GM23338 (cell line): ENCODE results near the gene ST7L. TPM values are rescaled to one million over a fixed set of nuclear protein-coding genes. Genes with fewer than 3 reads are reported as not detected.

Source experiments
- ATAC-seq: fragments of 200-7000 bp; cut with Tn5 transposase; 3 replicates; pipeline ENCODE4 v1.9.1; 2020
- DNase-seq: peaks from one replicate; pipeline ENCODE4 v3.0.0-alpha.2; 2015; ENCODE audit warnings: low spot score
- H2AFZ ChIP-seq: fragments of 200-600 bp; sonication (generic); 2 replicates; pipeline ENCODE4 v1.8.0; 2016; ENCODE audit warnings: antibody characterized with exemption, mild to moderate bottlenecking, moderate library complexity
- H3F3A ChIP-seq: fragments of 200-600 bp; sonication (generic); replicated peaks from 2 replicates; pipeline ENCODE4 v1.8.0; 2017; ENCODE audit warnings: antibody characterized with exemption, mixed run types, low read depth
- H3K27ac ChIP-seq: fragments of 200-600 bp; sonication (generic); 2 replicates; pipeline ENCODE4 v1.6.1; 2016; ENCODE audit warnings: low read depth
- H3K27me3 ChIP-seq: fragments of 200-600 bp; sonication (generic); 2 replicates; pipeline ENCODE4 v1.8.0; 2016; ENCODE audit warnings: mild to moderate bottlenecking, mixed run types, moderate library complexity; ENCODE audit not compliant: insufficient read depth
- H3K36me3 ChIP-seq: fragments of 200-600 bp; sonication (generic); 2 replicates; pipeline ENCODE4 v1.8.0; 2016; ENCODE audit warnings: mild to moderate bottlenecking; ENCODE audit not compliant: insufficient read depth
- H3K4me1 ChIP-seq: fragments of 200-600 bp; sonication (generic); 2 replicates; pipeline ENCODE4 v1.8.0; 2016; ENCODE audit warnings: mild to moderate bottlenecking, moderate library complexity; ENCODE audit not compliant: insufficient read depth
- H3K4me2 ChIP-seq: fragments of 200-600 bp; sonication (generic); 2 replicates; pipeline ENCODE4 v1.7.1; 2017; ENCODE audit warnings: mixed run types
- H3K4me3 ChIP-seq: fragments of 200-600 bp; sonication (generic); 2 replicates; pipeline ENCODE4 v1.6.1; 2016; ENCODE audit warnings: mixed run types
- H3K79me2 ChIP-seq: fragments of 200-600 bp; sonication (generic); replicated peaks from 2 replicates; pipeline ENCODE4 v1.8.0; 2017; ENCODE audit warnings: mild to moderate bottlenecking; ENCODE audit not compliant: insufficient read depth
- H3K9me2 ChIP-seq: fragments of 200-600 bp; sonication (generic); 2 replicates; pipeline ENCODE4 v1.8.0; 2017; ENCODE audit not compliant: insufficient read depth
- H4K20me1 ChIP-seq: fragments of 200-600 bp; sonication (generic); replicated peaks from 2 replicates; pipeline ENCODE4 v1.8.0; 2017; ENCODE audit warnings: mild to moderate bottlenecking; ENCODE audit not compliant: insufficient read depth
- H3K27ac Mint-ChIP-seq: 2 replicates; pipeline ENCODE4 v1.8.0; 2020; ENCODE audit warnings: inconsistent platforms, mild to moderate bottlenecking, moderate library complexity, mixed read lengths
- H3K27me3 Mint-ChIP-seq: 3 replicates; pipeline ENCODE4 v1.8.0; 2022; ENCODE audit warnings: low read depth, mild to moderate bottlenecking, moderate library complexity, mixed read lengths, inconsistent platforms; ENCODE audit not compliant: insufficient read depth, poor library complexity
- H3K36me3 Mint-ChIP-seq: 3 replicates; pipeline ENCODE4 v1.8.0; 2021; ENCODE audit warnings: low read depth, mild to moderate bottlenecking, inconsistent platforms, moderate library complexity, mixed read lengths
- H3K4me1 Mint-ChIP-seq: 3 replicates; pipeline ENCODE4 v1.8.0; 2020; ENCODE audit warnings: mild to moderate bottlenecking, inconsistent platforms, mixed read lengths
- H3K4me3 Mint-ChIP-seq: 3 replicates; pipeline ENCODE4 v1.8.0; 2021; ENCODE audit warnings: moderate library complexity, mild to moderate bottlenecking, inconsistent platforms, mixed read lengths
- H3K9me3 Mint-ChIP-seq: 3 replicates; pipeline ENCODE4 v1.8.0; 2020; ENCODE audit warnings: moderate library complexity, mild to moderate bottlenecking, inconsistent platforms, mixed read lengths
- CREB1 ChIP-seq: fragments of 250-450 bp; sonication (Bioruptor Pico); IDR thresholded peaks from 2 replicates; pipeline ENCODE4 v1.5.0; 2020; ENCODE audit warnings: low read depth, mild to moderate bottlenecking, moderate library complexity
- CTCF ChIP-seq, 2 experiments: fragments of 200-600 bp in 1 of 2; sonication (generic) in 1 of 2; conservative IDR thresholded peaks; 2 replicates each; pipeline versions ENCODE4 v1.5.1 to v1.6.1; 2016 to 2017; ENCODE audit warnings: antibody characterized with exemption in 2 of 2, low read depth in 2 of 2, mild to moderate bottlenecking in 2 of 2, moderate library complexity in 1 of 2
- EZH2 ChIP-seq: fragments of 200-600 bp; sonication (generic); IDR thresholded peaks from one replicate; pipeline ENCODE4 v1.8.0; 2017; ENCODE audit warnings: antibody characterized with exemption, mild to moderate bottlenecking, low read depth; ENCODE audit not compliant: unreplicated experiment
- EZH2phosphoT487 ChIP-seq: fragments of 200-600 bp; sonication (generic); IDR thresholded peaks from one replicate; pipeline ENCODE4 v1.8.1; 2018; ENCODE audit warnings: antibody characterized with exemption; ENCODE audit not compliant: unreplicated experiment
- NANOG ChIP-seq: IDR thresholded peaks from 2 replicates; pipeline ENCODE4 v1.6.1; 2016; ENCODE audit warnings: antibody characterized with exemption, borderline replicate concordance
- POLR2AphosphoS5 ChIP-seq: IDR thresholded peaks from 2 replicates; pipeline ENCODE4 v1.6.1; 2016; ENCODE audit warnings: antibody characterized with exemption, low read depth
- STAT1 ChIP-seq: IDR thresholded peaks from one replicate; pipeline ENCODE4 v1.6.1; 2016; ENCODE audit warnings: antibody characterized with exemption; ENCODE audit not compliant: unreplicated experiment
- ZNF331 ChIP-seq: fragments of 250-450 bp; sonication (Bioruptor Pico); IDR thresholded peaks from 2 replicates; pipeline ENCODE4 v1.5.0; 2020; ENCODE audit warnings: low read depth, mild to moderate bottlenecking, moderate library complexity
- ZNF462 ChIP-seq: fragments of 250-450 bp; sonication (Bioruptor Pico); IDR thresholded peaks from 2 replicates; pipeline ENCODE4 v1.5.0; 2020; ENCODE audit warnings: mild to moderate bottlenecking, moderate library complexity
- polyA plus RNA-seq: library from polyadenylated mRNA; unstranded; fragments of >200 nt; fragmentation: Nextera tagmentation; extraction: Ambion mirVana; gene quantifications from 2 replicates; pipeline ENCODE4 v1.2.1, GENCODE V29; 2016
- total RNA-seq: library from RNA; depleted of rRNA; stranded (reverse); fragments of >200 nt; shearing (Covaris generic); gene quantifications from 2 replicates; pipeline ENCODE4 v1.2.3, GENCODE V29; 2014

Gene ST7L
- total and polyA plus RNA-seq, 2 experiments from 2014 or later: 18.2 to 21.0 TPM

- no peak for ATAC-seq
- H3K4me3 ChIP-seq: no peak overlapping the region
Observed at GRCh38 chr1:112575154-112575804, 43.7 kb downstream of the ST7L start.

DNA sequence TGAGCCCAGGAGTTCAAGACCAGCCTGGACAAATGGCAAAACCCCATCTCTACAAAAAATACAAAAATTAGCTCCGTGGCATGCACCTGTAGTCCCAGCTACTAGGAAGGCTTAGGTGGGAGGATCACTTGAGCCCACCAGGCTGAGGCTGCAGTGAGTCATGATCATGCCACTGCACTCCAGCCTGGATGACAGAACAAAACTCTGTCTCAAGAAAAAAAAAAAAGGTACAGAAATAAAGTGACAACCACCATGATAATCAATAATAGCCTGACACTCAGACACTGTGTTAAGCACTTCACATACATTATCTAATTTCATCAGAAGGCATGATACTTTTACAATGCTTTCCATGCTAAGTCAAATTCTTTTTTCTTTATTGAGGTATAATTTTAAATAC is 53.1 kb downstream of the ST7L start:
- DNase-seq: no peak
- Histone ChIP-seq H2AFZ (no peak overlapping the region), H3F3A (no peaks in the 10 kb centered on the region), H3K9me2 (no peaks in the 10 kb centered on the region), H3K4me3 (no peak overlapping the region), H3K27ac (no peak overlapping the region), H3K4me1 (no peaks in the 10 kb centered on the region), H3K27me3 (no peaks in the 10 kb centered on the region), H3K79me2 (no peaks in the 10 kb centered on the region), H3K36me3 (no peaks in the 10 kb centered on the region), H4K20me1 (no peaks in the 10 kb centered on the region), H3K4me2 (no peak overlapping the region)
- ATAC-seq: no peak
- Mint-ChIP-seq H3K4me3 (no peak overlapping the region), H3K9me3 (no peaks in the 10 kb centered on the region), H3K36me3 (peaks cover 8% of the 10 kb centered on the region; the same call in 2 of the 3 replicates), H3K27me3 (peaks cover 1% of the 10 kb centered on the region), H3K27ac (no peak overlapping the region), H3K4me1 (no peaks in the 10 kb centered on the region)
- no peak for TF ChIP-seq CTCF (conservative IDR thresholded peaks at IDR 0.05; ENCODE audit: low read depth in 2 of 2)
- no peak for TF ChIP-seq EZH2phosphoT487
- no peak for TF ChIP-seq POLR2AphosphoS5
- no peak for TF ChIP-seq ZNF462 (CRISPR knock-in tag)
- no peak for TF ChIP-seq EZH2

More at GRCh38 chr1:112575154-112575804, 43.7 kb downstream of the ST7L start:
- Histone ChIP-seq H2AFZ (no peak overlapping the region), H3K36me3 (no peaks in the 10 kb centered on the region), H3F3A (no peaks in the 10 kb centered on the region), H3K9me2 (no peaks in the 10 kb centered on the region), H3K79me2 (no peaks in the 10 kb centered on the region), H3K27ac (no peak overlapping the region), H3K27me3 (no peaks in the 10 kb centered on the region), H4K20me1 (0 out of 2 replicates have a peak, but pooled peaks cover 5% of the 10 kb centered on the region), H3K4me2 (no peak overlapping the region), H3K4me1 (no peaks in the 10 kb centered on the region)
- Mint-ChIP-seq H3K27me3 (no peaks in the 10 kb centered on the region), H3K27ac (no peak overlapping the region), H3K9me3 (no peaks in the 10 kb centered on the region), H3K4me3 (no peak overlapping the region), H3K36me3 (peaks cover 31% of the 10 kb centered on the region), H3K4me1 (no peaks in the 10 kb centered on the region)
- DNase-seq: no peak
- TF ChIP-seq CREB1 (CRISPR knock-in tag) (no peak), ZNF331 (CRISPR knock-in tag) (no peak), STAT1 (no peak), EZH2 (no peak), POLR2AphosphoS5 (no peak), CTCF (conservative IDR thresholded peaks at IDR 0.05; ENCODE audit: low read depth in 2 of 2) (no peak), NANOG (no peak), EZH2phosphoT487 (no peak)
